22Rv1 (cell line): Measurements from ENCODE around the gene GRM7.

Source experiments
- CTCF ChIP-seq: fragments of 450-650 bp; IDR thresholded peaks from 2 replicates; pipeline ENCODE4 v1.5.1; 2017; ENCODE audit warnings: mild to moderate bottlenecking
- ZFX ChIP-seq: fragments of 450-650 bp; IDR thresholded peaks from 2 replicates; pipeline ENCODE4 v1.6.1; 2017; ENCODE audit warnings: antibody characterized with exemption, borderline replicate concordance

DNA sequence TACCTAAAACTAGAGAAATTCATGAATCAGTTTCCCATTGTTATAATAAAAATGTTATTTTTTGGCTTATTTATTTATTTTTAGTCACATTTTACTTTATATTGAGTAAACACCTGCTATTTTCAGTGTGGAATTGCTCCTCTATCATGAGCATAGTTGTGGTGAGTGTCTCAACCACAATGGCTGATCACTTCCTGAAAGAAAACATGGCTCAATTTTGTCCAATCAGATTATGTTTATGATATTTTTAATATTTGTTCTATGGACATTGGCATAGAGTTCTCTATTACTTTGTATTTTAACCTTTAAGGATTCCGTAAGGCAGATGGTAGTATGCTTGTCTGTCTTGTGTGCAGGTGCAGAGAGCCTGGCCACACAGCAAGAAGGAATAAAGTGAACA is 16.2 kb upstream of the GRM7 start:
- TF ChIP-seq CTCF (no peak), ZFX (no peak)
